Testis (tissue), 3 donors: ENCODE results near the gene TMEM74B. TPM values are rescaled to one million over a fixed set of nuclear protein-coding genes. Genes with fewer than 3 reads are reported as not detected.

Source experiments
- DNase-seq: peaks from one replicate; pipeline ENCODE4 v3.0.0-alpha.2; 2019
- H3K27ac ChIP-seq, 2 donors: fragments of 200-600 bp; sonication (generic); one replicate each; pipeline ENCODE4 v1.5.1; 2019
- H3K27me3 ChIP-seq: fragments of 200-600 bp; sonication (generic); one replicate; pipeline ENCODE4 v1.5.1; 2019
- H3K36me3 ChIP-seq: fragments of 200-600 bp; sonication (generic); one replicate; pipeline ENCODE4 v1.5.1; 2017; ENCODE audit warnings: low read depth; ENCODE audit errors: missing control alignments
- H3K4me1 ChIP-seq: fragments of 200-600 bp; sonication (generic); one replicate; pipeline ENCODE4 v1.5.1; 2019
- H3K4me3 ChIP-seq, 2 donors: fragments of 200-600 bp; sonication (generic); one replicate each; pipeline ENCODE4 v1.5.1; 2017 to 2019
- H3K9me3 ChIP-seq: fragments of 200-600 bp; sonication (generic); one replicate; pipeline ENCODE4 v1.5.1; 2017
- POLR2A ChIP-seq: fragments of 450-650 bp; IDR thresholded peaks from one replicate; pipeline ENCODE4 v1.6.1; 2017; ENCODE audit warnings: antibody characterized with exemption, mild to moderate bottlenecking, moderate library complexity
- WGBS, 2 donors: methylation state at CpG; one replicate each; pipeline ENCODE4 v1.1.5; 2018; 5-methylcytosine and 5-hydroxymethylcytosine counted together
- intact Hi-C: fragments of 100-400 bp; cut with DNase I; formaldehyde crosslinking; loops from one replicate; pipeline ENCODE4 v1.15.1; 2023; ENCODE audit warnings: low total_unique reads
- polyA plus RNA-seq: library from polyadenylated mRNA; stranded (reverse); fragments of 350-450 nt; fragmentation: Illumina TruSeq; extraction: RNeasy Lipid Tissue Mini Kit (QIAGEN cat#74804); gene quantifications from one replicate; pipeline ENCODE4 v1.2.3, GENCODE V29; 2014; ENCODE audit warnings: low read depth, low replicate concordance; ENCODE audit not compliant: insufficient read depth
- total RNA-seq, 2 donors: library from RNA; depleted of rRNA; stranded (reverse); fragments of >200 nt; gene quantifications; one replicate each; pipeline ENCODE4 v1.2.3, GENCODE V29; 2016
- TF ChIP-seq, protein P1 (sequence below), 3 experiments: fragments of 450-650 bp in 2 of 3; fragments of 200-600 bp in 1 of 3; sonication (generic) in 1 of 3; IDR thresholded peaks; one replicate each; pipeline ENCODE4 v1.5.1; 2016 to 2019; ENCODE audit warnings: antibody characterized with exemption in 3 of 3, mild to moderate bottlenecking in 2 of 3, moderate library complexity in 1 of 3

The TMEM74B gene
- total and polyA plus RNA-seq, 3 donors from 2014 or later, result 3.9 to 6.7 (median 4.8) TPM

DNA sequence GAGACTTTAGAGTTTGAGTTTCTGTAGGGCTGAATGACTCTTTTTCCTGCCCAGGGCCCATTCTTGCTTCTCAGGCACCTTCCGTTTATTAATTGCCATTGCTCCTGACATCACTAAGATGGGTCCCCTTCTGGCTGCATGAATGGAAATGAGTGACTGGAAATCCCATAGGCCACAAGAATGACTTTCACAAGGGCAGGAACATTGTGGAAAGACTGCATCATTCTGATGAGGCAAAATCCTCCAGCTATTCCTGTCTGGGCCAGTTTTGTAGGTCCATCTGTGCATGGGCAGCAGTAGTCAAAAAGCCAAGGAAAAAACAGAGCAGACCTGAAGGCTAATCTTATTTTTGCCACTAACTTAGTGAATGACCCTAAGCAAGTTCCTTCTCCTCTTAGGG, 19.3 kb downstream of the TMEM74B start:
- no peak for DNase-seq
- intact Hi-C loops, result no loop called here
- TF ChIP-seq POLR2A, result no peak
- TF ChIP-seq, protein P1, sequence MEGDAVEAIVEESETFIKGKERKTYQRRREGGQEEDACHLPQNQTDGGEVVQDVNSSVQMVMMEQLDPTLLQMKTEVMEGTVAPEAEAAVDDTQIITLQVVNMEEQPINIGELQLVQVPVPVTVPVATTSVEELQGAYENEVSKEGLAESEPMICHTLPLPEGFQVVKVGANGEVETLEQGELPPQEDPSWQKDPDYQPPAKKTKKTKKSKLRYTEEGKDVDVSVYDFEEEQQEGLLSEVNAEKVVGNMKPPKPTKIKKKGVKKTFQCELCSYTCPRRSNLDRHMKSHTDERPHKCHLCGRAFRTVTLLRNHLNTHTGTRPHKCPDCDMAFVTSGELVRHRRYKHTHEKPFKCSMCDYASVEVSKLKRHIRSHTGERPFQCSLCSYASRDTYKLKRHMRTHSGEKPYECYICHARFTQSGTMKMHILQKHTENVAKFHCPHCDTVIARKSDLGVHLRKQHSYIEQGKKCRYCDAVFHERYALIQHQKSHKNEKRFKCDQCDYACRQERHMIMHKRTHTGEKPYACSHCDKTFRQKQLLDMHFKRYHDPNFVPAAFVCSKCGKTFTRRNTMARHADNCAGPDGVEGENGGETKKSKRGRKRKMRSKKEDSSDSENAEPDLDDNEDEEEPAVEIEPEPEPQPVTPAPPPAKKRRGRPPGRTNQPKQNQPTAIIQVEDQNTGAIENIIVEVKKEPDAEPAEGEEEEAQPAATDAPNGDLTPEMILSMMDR (IDR thresholded peaks at IDR 0.05), result no peak

DNA sequence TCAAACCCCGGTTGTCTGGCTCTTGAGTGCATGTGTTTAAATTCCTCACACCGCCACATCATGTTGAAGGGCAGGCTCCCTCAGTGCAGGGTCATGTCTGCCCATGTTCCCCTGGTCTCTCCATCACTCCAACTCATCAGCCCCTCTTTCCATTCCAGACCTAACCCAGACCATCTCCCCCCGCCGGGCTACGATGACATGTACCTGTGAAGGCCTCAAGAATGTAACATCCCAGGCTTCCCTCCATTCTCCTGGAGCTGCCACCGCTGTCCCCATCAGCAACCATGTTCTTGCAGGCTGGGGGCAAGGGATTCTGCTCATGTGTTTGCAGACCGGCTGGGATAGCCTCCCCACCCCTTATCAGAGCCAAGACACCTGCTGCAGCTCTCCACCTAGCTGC, 19.9 kb downstream of the TMEM74B start:
- WGBS, 2 donors, result 91 to 95% methylated on average over 7 of the region's 7 CpGs
- no peak for DNase-seq
- H3K9me3 ChIP-seq, result no peaks in the 10 kb centered on the region
- no peaks in the 10 kb centered on the region for H3K27me3 ChIP-seq
- TF ChIP-seq, protein P1 (IDR thresholded peaks at IDR 0.05), result no peak
- TF ChIP-seq POLR2A, result no peak
- H3K27ac ChIP-seq, result no peak overlapping the region
- no peaks in the 10 kb centered on the region for H3K4me1 ChIP-seq
- H3K4me3 ChIP-seq, result no peak overlapping the region
- intact Hi-C loops, result no loop called here
- H3K36me3 ChIP-seq, result no peaks in the 10 kb centered on the region

More for the DNA sequence above, 19.3 kb downstream of the TMEM74B start:
- Histone ChIP-seq H3K4me1 (no peaks in the 10 kb centered on the region), H3K9me3 (no peaks in the 10 kb centered on the region), H3K27ac (no peak overlapping the region), H3K36me3 (no peaks in the 10 kb centered on the region), H3K4me3 (no peak overlapping the region), H3K27me3 (no peaks in the 10 kb centered on the region)
- WGBS, 2 donors, result 91 to 94% methylated on average over 1 of the region's 1 CpG

DNA sequence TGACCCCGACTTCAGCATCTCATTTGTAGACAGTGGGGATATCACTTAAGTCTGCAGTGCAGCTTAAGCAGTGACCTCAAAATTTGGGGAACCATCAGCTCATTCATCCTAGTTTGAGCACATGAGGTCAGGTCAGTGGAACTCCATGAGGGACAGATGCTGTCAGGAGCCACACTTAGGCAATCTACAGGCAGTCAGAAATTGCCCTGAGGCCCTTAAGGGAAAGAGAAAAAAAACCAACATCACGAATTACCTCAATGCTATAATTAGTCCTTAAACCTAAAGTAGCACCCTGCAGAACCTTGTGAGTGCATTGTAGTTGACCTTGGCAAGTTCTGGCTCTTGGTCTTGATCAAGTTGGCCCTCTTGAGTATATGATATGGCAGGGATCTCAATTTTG, 21.1 kb downstream of the TMEM74B start:
- H3K36me3 ChIP-seq, result no peaks in the 10 kb centered on the region
- intact Hi-C loops, result no loop called here

DNA sequence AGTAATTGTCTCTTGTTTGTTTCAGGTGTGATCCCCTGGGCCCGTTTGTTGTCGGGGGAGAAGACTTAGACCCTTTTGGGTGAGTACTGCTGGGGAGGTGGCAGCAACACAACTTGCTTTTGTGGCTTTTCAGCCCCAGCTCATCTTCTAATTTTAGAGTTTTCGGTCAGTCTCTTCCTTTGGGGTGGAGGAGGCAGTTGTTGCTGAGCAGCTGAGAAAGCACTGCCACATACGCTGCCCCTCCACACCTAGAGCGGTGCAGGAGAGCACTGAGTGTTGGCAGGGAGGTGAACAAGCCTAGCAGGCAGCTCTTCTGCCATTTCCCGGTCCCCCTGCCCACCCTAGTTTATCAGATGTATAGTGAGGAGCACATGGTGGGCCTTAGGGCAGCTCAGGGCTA, 21.7 kb downstream of the TMEM74B start:
- Histone ChIP-seq H3K36me3 (no peaks in the 10 kb centered on the region), H3K4me3 (no peak overlapping the region), H3K9me3 (no peaks in the 10 kb centered on the region), H3K27ac (no peak overlapping the region), H3K27me3 (no peaks in the 10 kb centered on the region), H3K4me1 (no peaks in the 10 kb centered on the region)
- TF ChIP-seq POLR2A, result no peak
- TF ChIP-seq, protein P1 (IDR thresholded peaks at IDR 0.05), result no peak
- intact Hi-C loops, result no loop called here
- DNase-seq, result no peak
- 93 to 98% methylated on average over 4 to 6 of the region's 6 CpGs for WGBS, 2 donors

More for the DNA sequence above, 21.1 kb downstream of the TMEM74B start:
- no peaks in the 10 kb centered on the region for H3K9me3 ChIP-seq
- WGBS, 2 donors, result 70 to 83% methylated on average over 2 of the region's 2 CpGs
- H3K4me1 ChIP-seq, result no peaks in the 10 kb centered on the region
- no peak overlapping the region for H3K27ac ChIP-seq
- H3K27me3 ChIP-seq, result no peaks in the 10 kb centered on the region
- DNase-seq, result no peak
- TF ChIP-seq POLR2A, result no peak
- TF ChIP-seq, protein P1 (IDR thresholded peaks at IDR 0.05), result no peak
- H3K4me3 ChIP-seq, result no peak overlapping the region

DNA sequence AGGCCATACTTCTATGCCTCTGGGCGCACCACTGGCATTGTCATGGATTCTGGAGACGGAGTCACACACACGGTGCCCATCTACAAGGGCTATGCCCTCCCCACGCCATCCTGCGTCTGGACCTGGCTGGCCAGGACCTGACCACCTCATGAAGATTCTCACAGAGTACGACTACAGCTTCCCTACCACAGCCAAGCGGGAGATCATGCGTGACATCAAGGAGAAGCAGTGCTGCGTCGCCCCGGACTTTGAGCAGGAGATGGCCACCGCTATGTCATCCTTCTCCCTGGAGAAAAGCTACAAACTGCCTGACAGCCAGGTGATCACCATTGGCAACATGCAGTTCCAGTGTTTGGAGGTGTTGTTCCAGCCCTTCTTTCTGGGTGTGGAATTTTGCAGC, 23.8 kb downstream of the TMEM74B start:
- no peaks in the 10 kb centered on the region for H3K36me3 ChIP-seq
- DNase-seq, result no peak
- H3K9me3 ChIP-seq, result no peaks in the 10 kb centered on the region
- WGBS, 2 donors, result 95 to 98% methylated on average over 7 to 12 of the region's 12 CpGs
- no peaks in the 10 kb centered on the region for H3K27me3 ChIP-seq
- no peak overlapping the region for H3K4me3 ChIP-seq
- TF ChIP-seq POLR2A, result no peak
- TF ChIP-seq, protein P1 (IDR thresholded peaks at IDR 0.05), result no peak
- no peak overlapping the region for H3K27ac ChIP-seq
- H3K4me1 ChIP-seq, result no peaks in the 10 kb centered on the region
- intact Hi-C loops, result no loop called here
